Neuronal stem cell (in vitro differentiated cells): ENCODE data around the gene SORCS2.

Experiments
- DNase-seq: peaks from one replicate; pipeline ENCODE4 v3.0.0-alpha.2; 2013; ENCODE audit warnings: low spot score
- H2AFZ ChIP-seq: one replicate; pipeline ENCODE4 v1.6.1; 2013; ENCODE audit warnings: mild to moderate bottlenecking, low read length, inconsistent platforms
- H2AK5ac ChIP-seq: 2 replicates; pipeline ENCODE4 v1.6.1; 2013; ENCODE audit warnings: low read depth, mild to moderate bottlenecking, inconsistent platforms, low read length, moderate library complexity, mixed read lengths
- H2BK120ac ChIP-seq: 2 replicates; pipeline ENCODE4 v1.6.1; 2013; ENCODE audit warnings: low read depth, mild to moderate bottlenecking, inconsistent platforms, low read length, moderate library complexity, mixed read lengths
- H2BK12ac ChIP-seq: one replicate; pipeline ENCODE4 v1.6.1; 2013; ENCODE audit warnings: low read length, inconsistent platforms
- H2BK15ac ChIP-seq: 2 replicates; pipeline ENCODE4 v1.6.1; 2013; ENCODE audit warnings: mild to moderate bottlenecking, low read length, inconsistent platforms, mixed read lengths
- H2BK5ac ChIP-seq: one replicate; pipeline ENCODE4 v1.6.1; 2013; ENCODE audit warnings: inconsistent platforms, mild to moderate bottlenecking, low read length, moderate library complexity
- H3K14ac ChIP-seq: one replicate; pipeline ENCODE4 v1.6.1; 2013; ENCODE audit warnings: low read length, inconsistent platforms
- H3K18ac ChIP-seq: 2 replicates; pipeline ENCODE4 v1.6.1; 2013; ENCODE audit warnings: low read length, inconsistent platforms
- H3K23ac ChIP-seq: 2 replicates; pipeline ENCODE4 v1.6.1; 2013; ENCODE audit warnings: low read depth, mild to moderate bottlenecking, mixed read lengths, low read length, inconsistent platforms; ENCODE audit not compliant: poor library complexity
- H3K27ac ChIP-seq: replicated peaks from 3 replicates; pipeline ENCODE4 v1.5.1; 2013; ENCODE audit warnings: low read length, inconsistent platforms
- H3K27me3 ChIP-seq, 3 experiments: 2 replicates each; pipeline ENCODE4 v1.6.1; 2013; ENCODE audit warnings: low read length in 3 of 3, mild to moderate bottlenecking in 2 of 3, inconsistent platforms in 1 of 3, low read depth in 1 of 3, mixed read lengths in 1 of 3, moderate library complexity in 1 of 3; ENCODE audit not compliant: control insufficient read depth in 3 of 3, insufficient read depth in 3 of 3
- H3K36me3 ChIP-seq, 2 donors: replicated peaks in 1 of 2; 2 replicates each; pipeline ENCODE4 v1.6.1; 2013; ENCODE audit warnings: low read length in 2 of 2; ENCODE audit not compliant: control insufficient read depth in 2 of 2, insufficient read depth in 2 of 2
- H3K4ac ChIP-seq: 2 replicates; pipeline ENCODE4 v1.6.1; 2013; ENCODE audit warnings: inconsistent platforms, mild to moderate bottlenecking, low read length, moderate library complexity
- H3K4me1 ChIP-seq, 2 donors: 1 replicate in 1 of 2; 2 replicates in 1 of 2; pipeline ENCODE4 v1.6.1; 2013; ENCODE audit warnings: low read length in 2 of 2, low read depth in 1 of 2; ENCODE audit not compliant: control insufficient read depth in 2 of 2, insufficient read depth in 1 of 2
- H3K4me2 ChIP-seq: one replicate; pipeline ENCODE4 v1.6.1; 2013; ENCODE audit warnings: mild to moderate bottlenecking, low read length, inconsistent platforms; ENCODE audit not compliant: insufficient read depth, poor library complexity, severe bottlenecking
- H3K4me3 ChIP-seq, 2 donors: 2 replicates each; pipeline ENCODE4 v1.5.1; 2013; ENCODE audit warnings: low read length in 2 of 2, mild to moderate bottlenecking in 2 of 2, inconsistent platforms in 1 of 2, moderate library complexity in 1 of 2
- H3K79me1 ChIP-seq: one replicate; pipeline ENCODE4 v1.6.1; 2013; ENCODE audit warnings: low read depth, mild to moderate bottlenecking, inconsistent platforms, low read length, moderate library complexity
- H3K9ac ChIP-seq: one replicate; pipeline ENCODE4 v1.6.1; 2013; ENCODE audit warnings: mild to moderate bottlenecking, low read depth, low read length, inconsistent platforms; ENCODE audit not compliant: poor library complexity
- H3K9me3 ChIP-seq, 2 donors: replicated peaks in 1 of 2; 2 replicates each; pipeline versions ENCODE3 to v1.6.1; 2013; ENCODE audit warnings: low read length in 2 of 2, mild to moderate bottlenecking in 2 of 2, inconsistent platforms in 1 of 2, low read depth in 1 of 2, mixed read lengths in 1 of 2, moderate library complexity in 1 of 2; ENCODE audit not compliant: control insufficient read depth in 2 of 2, insufficient read depth in 1 of 2
- H4K8ac ChIP-seq: one replicate; pipeline ENCODE4 v1.6.1; 2013; ENCODE audit warnings: low read depth, mild to moderate bottlenecking, inconsistent platforms, low read length, moderate library complexity
- H4K91ac ChIP-seq: one replicate; pipeline ENCODE4 v1.6.1; 2013; ENCODE audit warnings: low read length, low read depth, mild to moderate bottlenecking, inconsistent platforms; ENCODE audit not compliant: poor library complexity
- WGBS, 2 donors: extraction: QIAGEN DNeasy Blood & Tissue Kit; methylation state at CpG; one replicate each; pipeline ENCODE4 v1.1.7; 2013; ENCODE audit warnings: missing lambda C conversion rate in 2 of 2, mixed read lengths in 1 of 2; ENCODE audit not compliant: insufficient read length in 2 of 2, insufficient replicate concordance in 1 of 2; ENCODE audit errors: extremely low coverage in 2 of 2; 5-methylcytosine and 5-hydroxymethylcytosine counted together

Gene SORCS2

DNA sequence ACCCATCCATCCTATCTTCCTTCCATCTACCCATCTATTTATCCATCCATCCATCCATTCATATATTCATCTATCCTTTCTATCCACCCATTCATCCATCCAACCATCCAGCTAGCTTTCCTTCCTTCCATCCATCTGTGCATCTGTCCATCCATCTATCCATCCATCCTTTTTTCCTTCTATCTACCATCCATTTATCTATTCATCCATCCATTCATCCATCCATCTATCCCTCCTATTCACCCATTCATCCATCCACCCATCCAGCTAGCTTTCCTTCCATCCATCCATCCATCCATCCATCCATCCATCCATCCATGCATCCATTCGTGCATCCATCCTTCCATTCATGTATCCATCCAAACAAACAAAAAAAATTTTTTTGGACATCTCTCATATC, 123.6 kb downstream of the SORCS2 start:
- DNase-seq: no peak
- Histone ChIP-seq H3K23ac (no peak overlapping the region), H4K8ac (no peak overlapping the region), H3K4me1 (peaks cover 0 to 1% of the 10 kb centered on the region in 2 donors), H3K27me3 (no peaks in the 10 kb centered on the region), H3K4me2 (no peak overlapping the region), H2BK5ac (no peak overlapping the region), H2AFZ (no peak overlapping the region), H3K18ac (no peak overlapping the region), H3K79me1 (peaks cover 3% of the 10 kb centered on the region), H3K27ac (no peak overlapping the region), H3K14ac (no peak overlapping the region), H3K4ac (no peak overlapping the region), H3K36me3 (no peaks in the 10 kb centered on the region), H3K4me3 (no peak overlapping the region), H2AK5ac (no peak overlapping the region), H2BK12ac (no peak overlapping the region), H2BK120ac (no peak overlapping the region), H2BK15ac (no peak overlapping the region), H3K9me3 (peaks cover 0 to 3% of the 10 kb centered on the region in 2 donors), H4K91ac (no peak overlapping the region), H3K9ac (no peak overlapping the region)
- no CpG with 5 or more reads among the region's 1 CpG for WGBS, 2 donors

DNA sequence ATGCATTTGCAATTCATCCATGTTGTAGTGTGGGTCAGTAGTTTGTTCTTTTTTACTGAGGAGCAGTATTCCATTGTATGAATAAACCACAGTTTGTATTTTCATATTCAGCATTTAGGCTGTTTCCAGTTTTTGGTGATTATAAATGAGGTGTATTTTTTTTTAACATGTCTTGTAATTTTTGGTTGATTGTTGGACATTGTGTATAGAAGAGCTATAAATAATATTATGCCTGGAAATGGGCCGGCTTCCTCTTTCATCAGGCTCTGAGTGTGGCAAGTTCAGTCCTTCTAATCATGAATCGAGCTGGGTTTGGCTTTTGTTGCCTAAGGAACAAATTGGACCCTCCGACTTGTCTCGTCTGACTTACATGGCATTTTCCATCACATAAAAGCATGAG, 126.7 kb downstream of the SORCS2 start:
- no peak for DNase-seq
- Histone ChIP-seq H2BK15ac (no peak overlapping the region), H3K79me1 (no peaks in the 10 kb centered on the region), H2BK12ac (no peak overlapping the region), H4K91ac (no peak overlapping the region), H2BK5ac (no peak overlapping the region), H3K9me3 (peaks cover 0 to 3% of the 10 kb centered on the region in 2 donors), H2AFZ (no peak overlapping the region), H3K14ac (no peak overlapping the region), H3K9ac (no peak overlapping the region), H3K4me2 (no peak overlapping the region), H3K4me3 (no peak overlapping the region), H2AK5ac (no peak overlapping the region), H3K27ac (no peak overlapping the region), H3K36me3 (no peaks in the 10 kb centered on the region), H3K23ac (no peak overlapping the region), H2BK120ac (no peak overlapping the region), H3K4me1 (peaks cover 0 to 10% of the 10 kb centered on the region in 2 donors), H3K27me3 (no peaks in the 10 kb centered on the region), H3K4ac (no peak overlapping the region), H3K18ac (no peak overlapping the region), H4K8ac (no peak overlapping the region)
- WGBS, 2 donors: no CpG with 5 or more reads among the region's 4 CpGs

DNA sequence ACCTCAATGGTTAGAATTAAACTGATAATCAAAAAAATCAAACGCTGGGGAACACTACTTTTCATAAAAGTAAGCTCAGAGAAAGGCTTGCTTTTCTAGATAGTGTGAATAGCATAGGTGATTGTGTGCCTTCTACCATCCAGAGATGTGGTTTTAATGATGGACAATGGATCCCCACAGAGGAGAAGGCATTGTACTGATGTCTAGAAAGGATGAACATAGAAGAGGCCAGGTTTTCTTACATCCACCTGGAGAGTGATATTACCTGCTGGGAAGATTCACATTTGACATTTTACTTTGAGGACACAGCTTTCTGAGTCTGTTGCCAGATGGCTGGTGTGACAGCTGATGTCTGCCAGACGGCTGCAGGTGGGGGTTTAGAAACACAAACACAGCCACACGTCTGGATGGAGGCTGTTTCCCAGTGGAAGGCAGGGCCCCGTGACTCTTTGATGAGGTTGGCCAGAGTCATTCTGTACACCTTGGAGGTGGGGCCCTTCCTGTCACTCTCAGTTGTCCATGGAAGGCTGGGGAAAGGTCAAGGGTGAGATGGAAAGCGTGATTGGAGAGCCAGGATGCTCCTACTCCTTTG, 128.0 kb downstream of the SORCS2 start:
- Histone ChIP-seq H3K4me2 (no peak overlapping the region), H3K23ac (no peak overlapping the region), H2BK15ac (no peak overlapping the region), H3K36me3 (no peaks in the 10 kb centered on the region), H3K18ac (no peak overlapping the region), H3K4ac (no peak overlapping the region), H3K79me1 (no peaks in the 10 kb centered on the region), H2AK5ac (no peak overlapping the region), H3K9me3 (peaks cover 0 to 3% of the 10 kb centered on the region in 2 donors), H2BK120ac (no peak overlapping the region), H3K14ac (no peak overlapping the region), H4K8ac (no peak overlapping the region), H2AFZ (no peak overlapping the region), H3K9ac (no peak overlapping the region), H3K27me3 (no peaks in the 10 kb centered on the region), H2BK5ac (no peak overlapping the region), H4K91ac (no peak overlapping the region), H3K4me3 (no peak overlapping the region), H3K4me1 (peaks cover 0 to 19% of the 10 kb centered on the region in 2 donors), H2BK12ac (no peak overlapping the region), H3K27ac (no peak overlapping the region)
- no CpG with 5 or more reads among the region's 5 CpGs for WGBS, 2 donors
- DNase-seq: no peak

DNA sequence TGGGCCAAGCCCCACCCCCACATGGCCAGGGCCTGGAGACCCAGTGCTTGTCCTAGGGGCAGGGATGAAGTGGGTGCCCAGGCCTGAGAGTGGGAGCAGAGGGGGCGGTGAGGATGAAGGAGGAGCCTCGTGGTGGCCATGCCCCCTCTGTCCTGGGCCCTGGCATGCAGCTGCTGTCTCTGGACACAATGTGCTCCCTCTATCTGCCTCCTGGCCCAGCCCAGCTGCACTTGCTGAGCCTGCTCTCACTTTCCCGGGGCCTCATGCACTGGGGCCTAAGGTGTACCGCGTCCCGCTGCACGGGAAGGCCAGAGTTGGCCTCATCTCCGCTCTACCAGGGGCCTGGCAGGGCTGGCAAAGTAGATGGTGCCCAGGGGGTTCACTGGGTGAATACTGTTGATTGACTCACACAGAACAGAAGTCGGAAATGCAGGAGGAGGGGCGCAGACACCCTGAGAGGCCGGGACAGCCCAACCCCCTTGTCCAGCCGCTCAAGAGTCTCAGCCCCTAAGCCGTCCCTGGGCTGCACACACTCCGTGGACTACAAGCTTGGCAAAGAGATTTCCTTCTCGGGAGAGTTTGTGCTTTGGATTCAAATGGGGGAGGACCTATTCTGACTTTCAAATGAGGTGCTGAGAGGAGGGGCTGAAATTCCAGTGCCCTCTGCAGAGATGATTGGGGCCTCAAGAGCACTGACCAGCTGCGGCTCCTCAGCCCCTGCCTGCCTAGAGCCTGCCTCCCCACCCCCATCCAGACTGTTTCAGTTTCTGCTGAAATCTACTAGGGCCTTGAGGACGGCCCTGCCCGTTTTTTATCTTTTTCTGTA, 130.0 kb downstream of the SORCS2 start:
- no peak overlapping the region for H3K4me2 ChIP-seq
- H3K4ac ChIP-seq: no peak overlapping the region
- H2AK5ac ChIP-seq: peak overlapping the region; percentile 72
- peaks cover 0 to 19% of the 10 kb centered on the region in 2 donors for H3K4me1 ChIP-seq
- H3K27ac ChIP-seq: peak overlapping the region; percentile 46
- no peak overlapping the region for H3K4me3 ChIP-seq
- peak overlapping the region; percentile 85 for H3K18ac ChIP-seq
- peak overlapping the region; percentile 34 for H4K91ac ChIP-seq
- H3K79me1 ChIP-seq: no peaks in the 10 kb centered on the region
- peak overlapping the region; percentile 27 for H3K14ac ChIP-seq
- H3K27me3 ChIP-seq: no peaks in the 10 kb centered on the region
- peak overlapping the region; percentile 27 for H2AFZ ChIP-seq
- H3K9ac ChIP-seq: no peak overlapping the region
- no peak overlapping the region for H4K8ac ChIP-seq
- H3K36me3 ChIP-seq: no peaks in the 10 kb centered on the region
- peak overlapping the region; percentile 5 for H2BK12ac ChIP-seq
- no peak overlapping the region for H2BK5ac ChIP-seq
- H2BK120ac ChIP-seq: peak overlapping the region; percentile 40
- H3K9me3 ChIP-seq: peaks cover 0 to 3% of the 10 kb centered on the region in 2 donors
- peak overlapping the region; percentile 23 for H2BK15ac ChIP-seq
- WGBS, 2 donors: no CpG with 5 or more reads among the region's 18 CpGs
- DNase-seq: no peak
- H3K23ac ChIP-seq: no peak overlapping the region
